Inflammatory macrophage treated with lipopolysaccharide for 4 hours (primary cell): Measurements from ENCODE around the gene YPEL2.
A peak's percentile ranks its signal among the peaks of the same experiment; 100 is the strongest.
"Not testable (repeated sequence)": the region's sequence is repeated elsewhere in the genome, so short reads cannot be mapped to it uniquely, and the experiment has no call there.

Experiments
- DNase-seq: peaks from one replicate; pipeline ENCODE4 v3.0.0-alpha.2; 2020

YPEL2 gene

DNA sequence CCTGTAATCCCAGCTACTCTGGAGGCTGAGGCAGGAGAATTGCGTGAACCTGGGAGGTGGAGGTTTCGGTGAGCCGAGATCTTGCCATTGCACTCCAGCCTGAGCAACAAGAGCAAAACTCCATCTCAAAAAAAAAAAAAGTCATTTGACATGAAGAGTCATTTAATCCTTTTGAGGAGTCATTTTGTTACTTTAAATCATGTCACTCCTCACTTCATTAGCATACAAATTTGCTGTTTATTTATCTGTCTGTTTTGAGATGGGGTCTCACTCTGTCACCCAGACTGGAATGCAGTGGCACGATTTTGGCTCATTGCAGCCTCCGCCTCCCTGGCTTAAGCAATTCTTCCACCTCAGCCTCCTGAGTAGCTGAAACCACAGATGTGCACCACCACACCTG, 81.0 kb downstream of the YPEL2 start:
- not testable (repeated sequence) for DNase-seq

DNA sequence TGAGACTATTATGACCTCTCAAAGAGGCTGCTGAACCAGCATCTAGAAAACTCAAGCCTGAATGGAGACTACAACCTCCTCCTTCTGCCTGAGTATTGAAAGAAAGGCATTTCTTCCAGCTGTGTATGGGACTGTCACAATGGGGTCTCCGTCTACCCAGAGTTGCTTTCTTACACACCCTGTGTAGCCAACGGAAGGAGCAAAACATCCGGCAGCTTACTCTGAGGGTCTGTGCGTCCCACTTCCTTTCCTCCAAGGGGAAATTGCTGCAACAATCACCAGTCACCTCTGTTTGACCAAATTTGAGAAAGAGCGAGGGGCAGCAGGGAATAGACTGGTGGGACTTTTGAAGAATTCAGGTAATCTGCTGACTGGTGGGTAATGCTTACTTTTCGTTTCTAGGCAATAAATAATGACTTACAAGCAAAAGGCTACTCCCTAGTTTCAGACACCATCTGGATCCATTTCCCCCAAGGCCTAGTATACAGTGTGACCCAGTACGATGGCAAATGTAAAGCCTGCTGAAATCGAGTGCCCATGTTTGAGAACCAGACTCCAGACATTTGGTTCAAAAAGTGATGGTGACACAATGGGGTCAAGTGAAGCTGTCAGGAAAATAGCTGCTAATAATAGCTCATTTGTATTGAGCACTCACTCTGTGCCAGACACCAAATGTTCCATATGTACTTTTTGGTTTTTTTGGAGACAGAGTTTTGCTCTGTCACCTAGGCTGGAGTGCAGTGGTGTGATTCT, 81.7 kb downstream of the YPEL2 start:
- DNase-seq = no peak

DNA sequence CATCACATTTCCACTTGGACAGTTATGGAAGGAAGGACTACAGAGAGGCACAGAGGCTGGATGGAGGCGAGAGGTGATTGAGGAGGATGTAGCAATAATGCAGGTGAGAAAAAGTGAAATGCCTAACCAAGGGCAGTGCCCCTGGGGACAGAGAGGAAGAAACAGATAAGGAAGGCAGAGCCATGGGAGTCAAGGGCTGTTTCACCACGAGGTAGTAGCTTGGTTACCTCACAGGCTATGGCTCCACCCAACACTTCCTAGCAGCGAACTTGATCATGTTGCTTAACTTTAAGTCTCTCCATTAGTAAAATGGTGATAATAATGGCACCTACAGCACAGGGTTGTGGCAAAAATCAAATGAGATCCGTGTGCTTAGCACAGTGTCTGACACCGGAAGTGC, 83.9 kb downstream of the YPEL2 start:
- DNase-seq = peak; percentile 71

DNA sequence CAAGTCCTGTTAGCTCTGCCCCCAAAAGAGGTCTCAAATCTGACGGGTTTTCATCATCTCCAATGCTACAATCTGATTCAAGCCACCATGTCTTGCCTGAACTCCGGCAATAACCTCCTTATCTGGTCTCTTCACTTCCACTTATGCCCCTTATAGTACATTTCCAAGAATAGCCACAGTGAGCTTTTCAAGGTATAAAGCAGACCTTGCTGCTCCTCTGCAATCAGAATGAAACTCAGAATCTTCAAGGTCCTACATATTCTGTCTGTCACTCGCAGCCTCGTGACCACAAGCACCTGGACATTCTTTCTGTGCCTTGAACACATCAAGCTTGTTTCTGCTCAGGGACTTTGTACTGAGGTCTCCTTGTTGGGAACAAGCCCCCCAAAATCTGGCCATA, 84.7 kb downstream of the YPEL2 start:
- DNase-seq = no peak

DNA sequence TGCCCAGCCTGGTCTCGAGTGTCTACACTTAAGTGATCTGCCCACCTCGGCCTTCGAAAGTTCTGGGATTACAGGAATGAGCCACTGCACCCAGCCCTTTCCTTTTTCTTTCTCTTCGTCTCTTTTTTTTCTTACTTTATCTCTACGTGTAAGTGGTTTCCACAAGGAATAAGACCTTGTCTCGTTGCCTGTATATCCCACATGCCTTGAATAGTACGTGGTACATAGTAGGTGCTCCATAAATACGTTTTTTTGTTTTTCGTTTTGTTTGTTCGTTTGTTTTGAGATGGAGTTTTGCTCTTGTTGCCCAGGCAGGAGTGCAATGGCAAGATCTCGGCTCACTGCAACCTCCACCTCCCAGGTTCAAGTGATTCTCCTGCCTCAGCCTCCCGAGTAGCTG, 86.0 kb downstream of the YPEL2 start:
- DNase-seq = no peak

DNA sequence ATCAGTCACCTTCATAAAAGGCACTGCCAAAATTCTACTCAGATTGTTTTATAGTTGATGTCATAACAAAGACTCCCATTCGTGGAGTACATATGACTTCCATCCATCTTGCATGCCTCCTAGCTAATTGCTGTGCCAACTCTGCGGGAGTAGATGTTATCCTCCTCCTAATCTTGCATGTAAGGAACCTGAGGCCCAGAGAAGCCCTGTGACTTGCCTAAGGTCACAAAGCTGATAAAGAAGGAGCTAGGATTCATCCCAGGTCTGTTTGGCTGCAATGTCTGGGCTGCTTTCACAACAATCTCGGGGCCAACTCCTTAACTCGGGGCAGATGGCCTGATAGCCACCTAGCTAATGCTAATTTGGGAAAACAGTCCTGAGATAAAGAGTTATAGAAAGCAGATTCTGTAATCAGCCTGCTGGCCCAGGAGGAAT, 87.3 kb downstream of the YPEL2 start:
- no peak for DNase-seq

- DNase-seq = no peak
Observed at GRCh38 chr17:59420901-59421300, 89.4 kb downstream of the YPEL2 start.

DNA sequence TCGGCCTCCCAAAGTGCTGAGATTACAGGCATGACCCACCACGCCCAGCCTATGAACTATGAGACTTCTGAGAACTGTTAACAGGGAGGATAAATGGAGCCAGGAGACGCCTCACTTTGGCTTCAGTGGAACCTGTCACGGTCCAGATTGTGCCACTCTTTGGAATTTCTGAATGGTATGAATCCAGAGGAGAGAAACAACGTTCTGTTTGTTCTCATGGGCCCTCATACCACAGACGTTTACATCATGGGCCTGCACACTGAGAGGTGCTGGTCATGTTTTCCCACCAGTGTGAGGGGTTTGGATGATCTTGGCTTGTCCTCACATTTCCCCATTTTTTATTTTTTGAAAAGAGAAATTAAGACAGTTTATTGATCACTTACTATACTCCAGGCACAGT, 90.3 kb downstream of the YPEL2 start:
- DNase-seq = no peak

DNA sequence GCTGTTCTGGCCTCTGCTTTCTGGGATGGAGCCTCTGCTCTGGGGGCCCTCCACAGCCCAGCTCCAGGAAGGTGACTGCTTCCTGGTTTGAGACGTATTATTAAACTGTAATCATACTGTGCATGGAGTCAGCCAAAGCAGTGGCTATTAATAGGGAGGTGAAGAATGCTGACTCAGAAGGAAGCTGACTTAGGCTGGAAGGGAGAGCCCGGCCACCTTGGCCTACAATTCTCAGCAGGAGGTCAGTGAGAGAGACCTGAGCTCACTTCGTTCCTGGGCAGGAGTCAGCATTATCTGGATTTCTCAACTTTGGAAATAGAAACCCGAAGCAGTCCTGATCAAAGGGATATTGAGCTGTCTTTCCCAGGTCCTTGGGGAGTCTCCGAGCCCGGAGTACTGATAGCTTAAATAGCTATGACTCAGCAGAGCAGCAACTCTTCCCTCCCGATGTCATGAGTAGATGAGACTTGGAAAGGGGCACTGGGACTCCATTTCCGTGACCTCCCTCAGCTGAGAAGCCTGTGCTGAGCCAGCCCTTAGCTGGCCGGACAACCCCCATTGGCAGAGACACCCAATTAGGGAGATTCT, 91.8 kb downstream of the YPEL2 start:
- peak; percentile 43 for DNase-seq

DNA sequence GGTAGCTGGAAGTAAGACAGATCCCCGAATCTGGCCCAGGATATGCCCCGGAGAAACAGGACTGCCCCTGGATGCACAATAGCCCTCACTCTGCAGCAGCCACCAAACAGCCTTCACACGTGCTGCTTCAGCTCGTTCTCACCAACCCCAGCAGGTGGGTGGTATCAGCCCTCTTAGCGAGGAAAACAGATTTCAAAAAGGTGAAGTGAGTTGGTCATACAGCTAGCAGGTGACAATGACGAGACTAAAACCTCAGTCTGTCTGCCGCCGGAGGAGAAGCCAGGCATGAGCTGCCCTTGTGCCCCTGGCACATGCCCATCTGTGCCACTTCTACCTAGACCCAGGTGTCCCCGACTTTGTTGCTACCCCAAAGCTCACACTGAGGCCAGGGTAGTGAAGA, 92.4 kb downstream of the YPEL2 start:
- no peak for DNase-seq

DNA sequence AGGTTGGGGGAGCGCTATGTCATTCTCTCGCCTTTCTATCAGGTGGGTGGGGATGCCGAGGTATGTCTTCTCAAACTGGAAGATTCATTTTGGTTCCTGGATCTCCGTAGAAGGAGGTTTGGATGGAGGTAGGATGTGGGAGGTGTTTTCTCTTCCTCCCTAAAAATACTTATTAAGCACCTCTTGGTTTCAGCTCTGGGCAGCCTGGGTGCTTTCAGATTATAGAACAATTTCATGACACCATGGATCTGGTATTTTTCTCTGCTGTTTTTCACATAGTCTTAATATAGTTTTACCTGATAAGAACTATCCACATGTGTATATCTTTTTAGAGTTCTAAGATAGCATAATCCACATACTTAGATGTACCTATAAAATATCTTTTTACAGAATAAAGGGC, 92.9 kb downstream of the YPEL2 start:
- DNase-seq = no peak

- peak; percentile 68 for DNase-seq
Observed at GRCh38 chr17:59425085-59425931, 93.9 kb downstream of the YPEL2 start.

DNA sequence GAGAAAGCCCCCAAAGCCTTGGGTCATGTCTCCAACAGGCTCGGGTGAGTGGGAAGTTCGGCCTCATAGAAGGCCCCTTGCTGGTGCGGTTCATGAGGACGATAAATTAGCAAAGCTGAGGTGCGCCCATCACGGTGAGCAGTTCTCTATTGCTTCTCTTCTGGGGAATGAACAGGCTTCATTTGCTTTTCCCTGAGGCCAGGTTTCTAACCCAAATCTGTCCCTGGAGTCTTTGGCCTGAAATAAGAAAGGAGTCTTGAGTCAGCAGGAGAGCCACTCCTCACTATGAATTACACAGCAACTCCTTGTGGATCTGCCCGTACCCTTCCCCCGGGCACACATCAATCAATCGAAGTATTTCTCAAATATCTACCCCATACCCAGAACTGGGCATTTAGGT, 94.6 kb downstream of the YPEL2 start:
- DNase-seq = no peak

DNA sequence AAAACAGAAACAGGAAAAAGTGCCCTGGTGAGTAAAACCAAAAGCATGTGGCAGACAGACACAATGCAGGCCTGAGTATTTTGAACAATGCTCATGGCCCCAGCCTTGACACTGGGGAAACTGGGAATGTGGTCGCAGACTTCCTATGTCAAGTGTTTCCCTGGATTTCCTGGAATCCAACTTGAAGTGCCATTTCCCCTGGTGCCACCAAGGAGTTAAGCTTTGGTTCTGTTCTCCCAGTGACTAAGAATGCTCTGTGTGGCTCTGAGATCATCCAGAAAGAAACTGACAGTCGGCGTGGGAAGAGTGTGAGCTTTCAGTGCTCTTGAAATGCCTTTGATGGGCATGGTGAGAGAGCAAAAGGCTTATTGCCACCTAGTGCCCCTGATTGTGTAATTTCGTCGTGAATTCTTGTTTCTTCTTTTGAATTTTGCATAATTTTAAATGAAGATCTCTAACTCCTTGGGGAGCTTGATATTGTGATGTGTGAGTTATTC, 96.0 kb downstream of the YPEL2 start:
- peak; percentile 98 for DNase-seq

- DNase-seq = peak; percentile 71
Observed at GRCh38 chr17:59427996-59428395, 96.5 kb downstream of the YPEL2 start.

DNA sequence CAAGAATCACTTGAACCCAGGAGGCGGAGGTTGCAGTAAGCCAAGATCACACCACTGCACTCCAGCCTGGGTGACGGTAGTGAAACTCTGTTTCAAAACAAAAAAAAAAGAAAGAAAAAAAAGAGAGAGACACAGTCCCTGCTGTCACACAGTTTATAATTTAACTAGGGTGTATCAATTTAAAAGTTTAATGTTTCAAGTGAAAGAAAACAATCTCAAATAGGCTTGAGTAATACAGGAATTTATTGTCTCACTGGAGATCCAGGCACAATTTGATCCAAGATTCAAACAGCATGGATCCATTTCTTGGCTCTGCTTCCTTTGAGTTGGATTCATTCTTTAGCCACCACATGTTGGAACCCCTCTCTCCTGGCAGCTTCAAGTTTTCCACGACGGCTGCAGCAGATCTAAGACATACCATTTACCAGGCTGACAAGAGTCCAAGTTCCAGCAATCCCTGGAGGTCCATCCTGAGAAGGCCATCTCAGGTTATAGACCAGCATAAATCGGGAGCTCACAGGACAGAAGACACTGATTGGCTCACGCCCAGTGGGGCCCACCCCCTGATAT, 97.5 kb downstream of the YPEL2 start:
- DNase-seq = no peak

DNA sequence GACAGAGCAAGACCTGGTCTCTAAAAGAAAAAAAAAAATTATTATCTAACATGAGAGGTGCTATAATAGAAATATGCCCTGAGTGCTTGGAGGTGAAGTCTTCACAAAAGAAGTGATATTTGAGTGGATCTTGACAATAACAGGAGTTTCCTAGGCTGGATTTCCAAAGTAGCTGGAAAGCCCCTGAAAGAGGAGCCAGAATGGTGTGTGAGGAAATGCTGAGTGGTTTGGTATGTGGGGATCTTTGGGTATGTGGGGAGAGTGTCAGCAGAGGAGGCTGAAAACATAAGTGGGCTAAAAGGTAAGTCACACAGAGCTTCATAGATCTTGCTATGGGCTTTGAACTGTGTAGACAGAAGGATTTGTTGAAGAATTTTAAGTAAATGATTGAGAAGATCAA, 100.1 kb downstream of the YPEL2 start:
- DNase-seq = peak; percentile 57

DNA sequence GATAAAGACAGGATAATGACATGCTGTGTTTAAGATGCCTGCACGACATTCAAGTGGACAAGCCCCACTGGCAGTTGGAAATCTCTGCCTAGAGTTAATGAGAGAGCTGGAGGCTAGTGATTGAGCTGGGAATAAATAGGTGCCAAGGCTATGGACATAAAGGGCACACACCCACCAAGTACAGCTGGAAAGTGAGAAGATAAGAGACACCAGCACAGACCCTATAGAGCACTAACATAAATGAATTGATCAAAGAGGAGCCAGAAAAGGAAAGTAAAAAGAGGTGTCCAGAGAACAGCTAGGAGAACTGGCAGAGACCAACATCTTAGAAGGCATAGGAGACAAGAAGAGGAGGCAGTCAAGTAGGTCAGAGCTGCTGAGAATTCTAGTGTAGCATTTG, 101.2 kb downstream of the YPEL2 start:
- DNase-seq = no peak

DNA sequence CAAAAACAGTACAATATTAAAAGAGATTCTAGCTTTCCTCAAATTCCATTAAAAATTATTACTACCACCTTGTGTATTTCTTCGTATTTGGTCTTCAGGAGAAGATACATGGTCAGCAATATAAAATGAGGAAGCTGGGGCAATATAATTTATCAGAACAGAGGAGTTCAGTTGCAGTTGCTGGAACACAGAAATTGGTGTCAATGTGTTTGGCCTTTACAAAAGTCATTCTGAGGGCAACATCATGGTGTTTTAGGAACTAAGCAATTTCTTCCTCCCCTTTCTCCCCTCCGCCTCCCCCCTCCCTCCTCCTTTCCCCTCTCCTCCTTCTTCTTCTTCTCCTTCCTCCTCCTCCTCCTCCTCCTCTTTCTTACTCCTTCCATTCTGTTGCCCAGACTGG, 102.1 kb downstream of the YPEL2 start:
- peak; percentile 57 for DNase-seq

GRCh38 chr17:59434429-59434828, 103.0 kb downstream of the YPEL2 start:
- no peak for DNase-seq

GRCh38 chr17:59435238-59435637, 103.8 kb downstream of the YPEL2 start:
- peak; percentile 93 for DNase-seq

DNA sequence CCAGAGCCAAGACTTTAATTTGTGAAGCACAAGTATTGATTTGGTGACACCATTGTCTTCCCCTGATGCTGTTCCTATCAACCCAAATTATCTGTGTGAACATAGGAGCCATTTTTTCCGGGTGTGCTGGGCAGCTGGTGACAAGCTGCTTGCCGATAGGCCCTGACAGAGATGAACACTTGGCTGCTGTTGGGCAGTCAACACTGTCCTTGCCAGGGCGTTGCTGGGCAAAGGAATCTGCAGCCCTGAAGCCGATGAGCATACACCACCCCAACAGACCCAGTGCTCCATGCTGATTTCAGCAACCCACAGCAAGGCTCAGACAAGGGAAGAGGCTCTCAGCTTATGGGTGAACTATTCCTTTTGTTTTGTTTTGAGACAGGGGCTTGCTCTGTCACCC, 105.4 kb downstream of the YPEL2 start:
- no peak for DNase-seq

DNA sequence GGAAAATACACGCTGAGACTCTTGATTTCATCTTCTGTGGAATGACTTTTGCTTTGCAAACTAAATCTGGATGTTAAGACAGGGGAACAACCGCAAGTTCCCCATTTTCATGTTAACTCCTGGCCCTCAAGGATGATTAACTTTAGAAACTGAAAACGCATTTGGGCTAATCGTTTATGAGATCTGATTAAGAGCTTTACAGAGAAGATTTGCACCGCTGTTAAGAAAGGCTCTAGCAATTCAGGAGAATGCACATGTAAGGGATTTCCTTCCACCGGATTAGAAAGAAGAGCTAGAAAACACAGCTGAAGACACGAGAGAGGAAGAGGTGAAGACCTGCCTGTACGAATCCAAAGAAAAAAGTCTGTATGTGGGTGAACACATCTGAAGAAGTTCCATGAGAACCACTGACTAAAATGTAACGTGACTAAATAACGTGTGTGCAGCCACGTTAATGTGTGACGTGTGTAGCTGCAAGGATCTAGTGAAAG, 106.4 kb downstream of the YPEL2 start:
- DNase-seq = peak; percentile 96
